Right cardiac atrium (tissue), 5 donors: ENCODE measurements around the gene SLC26A8. TPM values are rescaled to one million over a fixed set of nuclear protein-coding genes. Genes with fewer than 3 reads are reported as not detected.

Source experiments
- ATAC-seq, 2 donors: fragments of 200-7000 bp; cut with Tn5 transposase; one replicate each; pipeline versions ENCODE4 v1.8.0 to v1.9.1; 2020; ENCODE audit warnings: moderate library complexity in 2 of 2, mild to moderate bottlenecking in 1 of 2
- DNase-seq, 3 donors: peaks; one replicate each; pipeline ENCODE4 v3.0.0-alpha.2; 2020
- H3K27ac ChIP-seq: one replicate; pipeline ENCODE4 v1.5.1; 2013; ENCODE audit warnings: mild to moderate bottlenecking, low read length, control low read depth, moderate library complexity
- H3K27me3 ChIP-seq: one replicate; pipeline ENCODE4 v1.6.1; 2013; ENCODE audit not compliant: control insufficient read depth, insufficient read depth
- H3K4me1 ChIP-seq: one replicate; pipeline ENCODE4 v1.6.1; 2013; ENCODE audit warnings: low read length; ENCODE audit not compliant: control insufficient read depth, insufficient read depth
- H3K4me3 ChIP-seq: one replicate; pipeline ENCODE4 v1.5.1; 2013; ENCODE audit warnings: low read length, control low read depth
- H3K9me3 ChIP-seq: one replicate; pipeline ENCODE4 v1.6.1; 2013; ENCODE audit warnings: low read length; ENCODE audit not compliant: control insufficient read depth
- WGBS: extraction: QIAGEN DNeasy Blood & Tissue Kit; methylation state at CpG from one replicate; pipeline ENCODE4 v1.1.7; 2013; 5-methylcytosine and 5-hydroxymethylcytosine counted together
- intact Hi-C, 4 donors: fragments of 100-400 bp; cut with DNase I; formaldehyde crosslinking; loops; one replicate each; pipeline versions ENCODE4 v1.11.0 to v1.14.0; 2022 to 2023
- polyA plus RNA-seq: library from polyadenylated mRNA; stranded (reverse); fragments of 200-250 nt; gene quantifications from one replicate; pipeline ENCODE4 v1.2.3, GENCODE V29; 2013
- total RNA-seq, 4 donors: library from RNA; stranded (reverse); fragmentation: NEBNext Ultra II Directional; extraction: Animal tissue kit (Norgen Biotek cat#: 25700); gene quantifications; one replicate each; pipeline ENCODE4 v1.2.1, GENCODE V29; 2021
- donor health status: healthy with polysubstance abuse.
- donor health status: DM: no; HTN: yes; CAD: no.
- donor health status: DM: no; HTN: no; CAD: no.
- donor health status: DM: no; HTN: yes; CAD: no; lungs with severe emphysema.
- donor health status: DM: yes; HTN: yes; CAD: no.

Gene SLC26A8
- total and polyA plus RNA-seq, 5 donors = 0.29 TPM; not detected in 4

DNA sequence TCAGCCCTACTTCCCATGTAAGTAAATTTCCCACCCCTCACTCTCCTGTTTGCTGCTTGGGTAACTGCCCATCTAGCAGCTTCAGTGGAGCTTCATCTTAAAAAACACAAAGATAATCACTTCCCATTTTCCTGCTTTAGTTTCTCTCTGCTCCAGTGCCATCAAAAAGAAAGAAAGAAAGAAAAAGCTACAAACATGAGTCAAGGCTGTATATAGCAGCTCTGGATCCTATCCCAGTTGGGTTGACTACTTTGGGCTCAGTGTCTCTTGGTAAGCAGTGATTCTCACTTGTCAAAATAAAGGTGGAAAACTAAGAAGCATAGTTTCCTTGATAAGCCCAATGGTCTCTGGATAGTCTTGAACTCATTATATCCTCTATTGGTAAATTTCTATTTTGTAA is 54.8 kb downstream of the SLC26A8 start:
- Histone ChIP-seq H3K4me1 (peaks cover 1% of the 10 kb centered on the region), H3K4me3 (no peak overlapping the region), H3K9me3 (no peaks in the 10 kb centered on the region), H3K27ac (no peak overlapping the region), H3K27me3 (no peaks in the 10 kb centered on the region)
- DNase-seq (no peak), ATAC-seq (no peak)
- intact Hi-C loops = no loop called here

DNA sequence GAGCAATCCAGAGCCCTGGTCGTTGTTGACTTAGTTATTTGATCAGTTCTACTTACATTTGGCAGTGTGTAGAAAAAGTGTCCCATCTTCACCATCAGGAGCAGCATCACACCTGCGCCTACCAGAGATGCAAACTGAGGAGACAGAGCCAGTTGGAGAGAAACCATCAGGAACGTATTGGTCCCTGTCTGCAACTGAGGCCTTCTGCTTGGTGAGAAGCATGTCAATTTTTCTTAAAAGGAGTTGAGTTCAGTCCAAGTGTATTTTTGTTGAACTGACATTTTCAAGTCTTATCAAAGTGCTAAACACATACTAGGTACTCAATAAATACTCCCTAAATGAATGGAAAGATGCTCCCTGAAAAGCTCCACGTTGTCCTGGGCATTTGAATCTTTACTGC is 55.6 kb downstream of the SLC26A8 start:
- Histone ChIP-seq H3K9me3 (no peaks in the 10 kb centered on the region), H3K27ac (no peak overlapping the region), H3K27me3 (no peaks in the 10 kb centered on the region), H3K4me3 (no peak overlapping the region), H3K4me1 (no peaks in the 10 kb centered on the region)
- no peak for DNase-seq
- no peak for ATAC-seq
- 89% methylated on average over 4 of the region's 4 CpGs for WGBS
- intact Hi-C loops = no loop called here

DNA sequence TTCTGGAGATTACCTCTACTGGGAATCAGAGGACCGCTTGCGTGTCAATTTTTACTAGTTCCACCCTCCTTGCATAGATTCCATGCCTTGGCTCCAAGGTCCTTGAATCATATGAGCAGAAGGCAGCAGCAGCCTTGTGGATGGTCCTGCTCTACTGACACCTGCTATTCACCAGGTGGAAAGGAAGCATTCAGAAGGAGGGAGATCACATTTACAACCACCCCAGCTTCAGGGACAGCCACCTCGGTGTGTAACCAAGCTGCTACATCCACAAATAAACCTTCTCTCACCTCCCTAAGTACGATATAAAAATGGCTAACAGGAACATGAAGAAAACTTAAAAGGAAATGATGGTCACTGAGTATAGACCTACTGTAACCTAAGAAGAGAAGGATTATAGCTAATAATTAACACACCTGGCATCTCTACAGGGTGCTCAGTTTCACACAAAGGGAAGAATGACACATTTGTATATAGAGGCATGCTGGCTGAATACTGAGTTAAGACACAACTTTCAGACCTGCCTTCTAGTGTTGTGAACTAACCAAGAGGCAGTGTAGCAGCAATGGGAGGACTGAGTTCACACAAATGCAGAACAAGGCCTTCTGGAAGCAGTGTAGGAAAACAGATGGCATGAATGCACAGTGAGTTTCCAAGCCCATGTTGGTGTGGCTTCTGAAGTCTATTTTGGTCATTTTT is 57.2 kb downstream of the SLC26A8 start:
- Histone ChIP-seq H3K27me3 (no peaks in the 10 kb centered on the region), H3K27ac (no peak overlapping the region), H3K9me3 (no peaks in the 10 kb centered on the region), H3K4me1 (no peaks in the 10 kb centered on the region), H3K4me3 (no peak overlapping the region)
- ATAC-seq (no peak), DNase-seq (no peak)
- WGBS = 87% methylated on average over 4 of the region's 4 CpGs
- intact Hi-C loops = no loop called here

DNA sequence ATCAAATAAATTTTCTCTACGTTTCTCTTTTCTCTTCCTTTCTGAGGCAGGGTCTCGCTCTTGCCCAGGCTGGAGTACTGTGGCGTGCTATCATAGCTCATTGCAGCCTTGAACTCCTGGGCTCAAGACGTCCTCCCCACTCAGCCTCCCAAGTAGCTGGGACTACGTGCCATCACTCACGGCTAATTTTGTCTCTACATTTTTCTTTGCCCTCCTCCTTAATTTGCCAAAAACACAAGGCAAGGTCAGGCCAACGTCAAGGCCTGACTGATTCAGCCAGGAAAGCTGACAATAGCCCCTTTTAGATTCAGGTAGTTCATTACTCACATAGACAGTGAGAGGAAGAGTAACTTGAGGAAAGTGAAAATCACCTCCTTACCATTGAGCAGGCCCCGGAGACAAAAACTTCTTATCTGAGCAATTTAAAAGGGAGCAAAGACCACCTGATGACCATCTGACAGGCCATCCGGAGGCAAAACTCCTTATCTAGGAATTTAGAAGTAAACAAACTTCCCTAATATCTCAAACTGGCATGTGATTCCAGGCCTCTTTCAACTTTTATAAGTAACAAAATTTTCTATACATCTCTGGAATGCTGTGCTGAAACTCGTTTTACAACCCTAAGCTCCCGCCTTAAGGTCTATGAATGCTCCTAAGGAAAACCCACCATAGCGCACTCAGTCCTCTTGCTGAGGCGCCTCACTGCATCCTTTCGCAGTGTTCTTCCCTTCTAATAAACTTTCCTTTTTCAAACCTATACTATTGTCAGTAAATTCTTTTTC is 61.5 kb downstream of the SLC26A8 start:
- DNase-seq (no peak), ATAC-seq (no peak)
- Histone ChIP-seq H3K27ac (no peak overlapping the region), H3K27me3 (no peaks in the 10 kb centered on the region), H3K4me1 (no peaks in the 10 kb centered on the region), H3K9me3 (no peaks in the 10 kb centered on the region), H3K4me3 (no peak overlapping the region)
- intact Hi-C loops = no loop called here
- 73% methylated on average over 14 of the region's 14 CpGs for WGBS

DNA sequence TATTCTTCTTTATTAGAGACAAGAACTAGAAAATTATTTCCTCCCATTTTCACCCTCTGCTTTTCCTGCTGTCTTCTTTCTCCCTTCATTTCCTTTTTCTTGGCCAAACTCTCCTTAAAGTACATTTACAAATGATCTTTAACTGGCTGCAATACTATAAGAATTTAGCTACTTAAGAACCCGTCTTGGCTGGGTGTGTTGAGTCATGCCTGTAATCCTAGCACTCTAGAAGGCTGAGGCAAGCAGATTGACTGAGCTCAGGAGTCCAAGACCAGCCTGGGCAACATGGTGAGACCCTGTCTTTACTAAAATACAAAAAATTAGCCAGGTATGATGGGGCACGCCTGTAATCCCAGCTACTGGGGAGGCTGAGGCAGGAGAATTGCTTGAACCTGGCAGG is 64.3 kb downstream of the SLC26A8 start:
- WGBS = 73% methylated on average over 2 of the region's 2 CpGs
- no peak for ATAC-seq
- intact Hi-C loops = no loop called here

DNA sequence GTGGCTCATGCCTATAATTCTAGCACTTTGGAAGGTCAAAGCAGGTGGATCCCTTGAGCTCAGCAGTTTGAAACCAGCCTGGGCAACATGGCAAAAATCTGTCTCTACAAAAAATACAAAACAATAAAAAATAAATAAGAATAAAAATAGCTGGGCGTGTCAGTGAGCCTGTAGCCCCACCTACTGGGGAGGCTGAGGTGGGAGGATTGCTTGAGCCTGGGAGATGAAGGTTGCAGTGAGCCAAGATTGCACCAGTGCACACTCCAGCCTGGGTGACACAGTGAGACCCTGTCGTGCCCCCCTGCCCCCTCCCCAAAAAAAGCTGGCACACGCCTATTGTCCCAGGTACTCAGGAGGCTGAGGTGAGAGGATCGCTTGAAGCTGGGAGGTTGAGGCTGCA is 68.5 kb downstream of the SLC26A8 start:
- ATAC-seq (no peak), DNase-seq (no peak)
- Histone ChIP-seq H3K9me3 (no peaks in the 10 kb centered on the region), H3K27me3 (no peaks in the 10 kb centered on the region), H3K27ac (no peak overlapping the region), H3K4me3 (no peak overlapping the region), H3K4me1 (no peaks in the 10 kb centered on the region)
- intact Hi-C loops = no loop called here
- WGBS = 86% methylated on average over 4 of the region's 4 CpGs

More for the DNA sequence above, 64.3 kb downstream of the SLC26A8 start:
- Histone ChIP-seq H3K27ac (no peak overlapping the region), H3K4me1 (no peaks in the 10 kb centered on the region), H3K27me3 (no peaks in the 10 kb centered on the region), H3K9me3 (no peaks in the 10 kb centered on the region), H3K4me3 (no peak overlapping the region)
- no peak for DNase-seq

DNA sequence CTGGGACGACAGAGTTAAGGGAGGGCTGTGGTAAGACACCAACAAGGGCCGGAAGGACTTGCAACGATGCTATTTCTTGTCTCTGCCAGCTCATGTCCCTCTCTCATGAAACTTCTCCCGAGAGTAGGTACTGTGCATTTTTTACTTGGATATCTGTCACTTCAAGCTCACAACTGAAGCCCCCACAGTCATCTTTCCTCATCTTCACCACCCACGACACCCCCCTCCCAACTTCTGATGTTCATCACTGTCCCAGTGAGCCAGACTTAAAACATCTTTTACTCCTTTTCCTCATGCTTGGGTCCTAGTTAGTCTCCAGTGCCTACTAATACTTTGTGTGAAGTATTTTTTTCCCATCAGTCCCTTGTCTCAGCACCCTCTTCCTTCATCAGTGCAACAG is 68.9 kb downstream of the SLC26A8 start:
- H3K27ac ChIP-seq = no peak overlapping the region
- H3K27me3 ChIP-seq = no peaks in the 10 kb centered on the region
- WGBS = 84% methylated on average over 5 of the region's 5 CpGs
- intact Hi-C loops = no loop called here
- H3K9me3 ChIP-seq = no peaks in the 10 kb centered on the region
- ATAC-seq = no peak
- no peak overlapping the region for H3K4me3 ChIP-seq
- DNase-seq = no peak
- no peaks in the 10 kb centered on the region for H3K4me1 ChIP-seq

DNA sequence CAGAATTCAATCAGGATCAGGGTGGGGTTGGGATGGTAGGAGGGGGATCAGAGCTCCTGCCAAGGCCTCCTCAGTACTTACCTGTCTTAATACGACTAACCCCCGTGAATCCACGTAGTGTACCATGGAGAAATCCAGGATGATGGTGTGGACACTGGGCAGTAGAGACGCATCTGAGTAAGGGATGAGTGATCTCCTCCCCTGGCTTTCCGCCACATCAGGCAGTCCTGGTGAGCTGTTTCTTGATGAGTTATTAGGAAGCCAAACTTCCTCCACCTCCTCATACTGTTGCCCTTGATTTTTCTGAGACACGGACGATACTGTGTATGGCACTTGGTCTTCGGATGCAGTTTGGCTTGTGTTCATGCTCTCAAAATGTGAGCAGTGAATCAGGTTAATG is 69.4 kb downstream of the SLC26A8 start:
- Histone ChIP-seq H3K27ac (no peak overlapping the region), H3K4me3 (no peak overlapping the region), H3K27me3 (no peaks in the 10 kb centered on the region), H3K9me3 (no peaks in the 10 kb centered on the region), H3K4me1 (no peaks in the 10 kb centered on the region)
- intact Hi-C loops = no loop called here
- no peak for ATAC-seq
- 94% methylated on average over 8 of the region's 8 CpGs for WGBS
- no peak for DNase-seq

DNA sequence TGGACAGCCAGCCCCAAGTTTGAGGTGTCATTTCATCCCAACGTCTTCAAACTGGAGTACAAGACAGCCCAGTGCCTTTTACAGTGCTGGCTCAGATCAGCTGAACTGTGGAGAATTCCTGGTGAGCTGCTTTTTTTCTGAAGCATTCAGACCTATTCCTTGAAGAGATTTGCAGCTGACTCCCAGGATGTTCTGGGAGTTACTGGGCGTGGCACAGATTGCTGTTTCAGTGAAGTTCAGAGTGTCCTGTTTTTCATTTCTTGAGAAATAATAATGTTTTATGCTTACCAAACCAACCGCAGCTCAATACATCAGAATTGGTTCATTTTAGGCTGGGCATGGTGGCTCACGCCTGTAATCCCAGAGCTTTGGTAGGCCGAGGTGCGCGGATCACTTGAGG is 70.1 kb downstream of the SLC26A8 start:
- H3K4me3 ChIP-seq = no peak overlapping the region
- no peaks in the 10 kb centered on the region for H3K27me3 ChIP-seq
- intact Hi-C loops = no loop called here
- no peaks in the 10 kb centered on the region for H3K4me1 ChIP-seq
- no peaks in the 10 kb centered on the region for H3K9me3 ChIP-seq
- 88% methylated on average over 7 of the region's 7 CpGs for WGBS
- ATAC-seq (no peak), DNase-seq (no peak)
- H3K27ac ChIP-seq = no peak overlapping the region

DNA sequence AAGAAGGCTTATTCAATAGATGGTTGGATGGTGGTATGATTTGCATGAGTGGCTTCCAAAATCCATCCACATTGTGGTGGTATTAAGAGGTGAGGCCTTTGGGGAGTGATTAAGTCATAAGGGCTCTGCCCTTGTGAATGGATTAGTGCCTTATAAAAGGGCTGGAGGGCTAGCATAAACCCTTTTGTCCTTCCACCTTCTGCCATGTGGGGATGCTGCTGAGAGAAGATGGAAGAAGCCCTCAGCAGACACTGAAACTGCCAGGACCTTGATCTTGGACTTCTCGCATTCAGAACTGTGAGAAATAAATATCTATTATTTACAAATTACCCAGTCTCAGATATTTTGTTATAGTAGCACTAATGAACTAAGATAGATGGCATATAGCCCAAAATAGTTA is 75.7 kb downstream of the SLC26A8 start:
- DNase-seq (no peak), ATAC-seq (no peak)
- H3K4me3 ChIP-seq = no peak overlapping the region
- no peaks in the 10 kb centered on the region for H3K27me3 ChIP-seq
- no peaks in the 10 kb centered on the region for H3K4me1 ChIP-seq
- intact Hi-C loops = no loop called here
- no peaks in the 10 kb centered on the region for H3K9me3 ChIP-seq
- no peak overlapping the region for H3K27ac ChIP-seq
- 84% methylated on average over 1 of the region's 1 CpG for WGBS

DNA sequence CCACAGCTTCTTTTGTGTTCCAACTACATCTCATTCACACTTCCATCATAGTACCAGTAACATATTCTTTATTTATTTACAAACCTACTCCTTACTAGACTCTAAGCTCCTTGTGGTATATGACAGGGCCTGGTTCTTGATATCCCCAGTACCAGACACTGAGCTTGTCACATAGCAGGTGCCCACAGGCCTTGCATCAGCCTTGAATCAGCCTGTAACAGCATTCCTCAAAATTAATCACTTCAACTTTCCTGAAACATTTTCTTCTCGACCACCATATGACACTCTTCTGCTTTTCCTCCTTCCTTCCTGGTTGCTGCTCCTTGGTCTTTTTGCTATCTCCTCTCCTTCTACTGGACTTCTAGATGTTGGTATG is 78.8 kb downstream of the SLC26A8 start:
- no peak for ATAC-seq
- no peak overlapping the region for H3K27ac ChIP-seq
- H3K27me3 ChIP-seq = no peaks in the 10 kb centered on the region
- intact Hi-C loops = no loop called here
- H3K4me1 ChIP-seq = no peaks in the 10 kb centered on the region
- H3K9me3 ChIP-seq = no peaks in the 10 kb centered on the region
- H3K4me3 ChIP-seq = no peak overlapping the region
- 57% methylated on average over 1 of the region's 1 CpG for WGBS
- DNase-seq = no peak
